Osteoblast (primary cell): Measurements from ENCODE around the gene UBL7. TPM values are rescaled to one million over a fixed set of nuclear protein-coding genes. Genes with fewer than 3 reads are reported as not detected.
A peak's percentile ranks its signal among the peaks of the same experiment; 100 is the strongest.

Experiments
- DNase-seq: peaks from one replicate; pipeline ENCODE4 v3.0.0; 2011; ENCODE audit warnings: low spot score, mixed read lengths; ENCODE audit not compliant: insufficient read length; ENCODE audit errors: missing footprints
- H2AFZ ChIP-seq: 2 replicates; pipeline ENCODE4 v1.6.0; 2011; ENCODE audit warnings: mild to moderate bottlenecking, low read length
- H3K27ac ChIP-seq: 2 replicates; pipeline ENCODE4 v1.5.1; 2011; ENCODE audit warnings: mild to moderate bottlenecking, low read depth, low read length, moderate library complexity
- H3K27me3 ChIP-seq: 2 replicates; pipeline ENCODE4 v1.6.0; 2012; ENCODE audit warnings: mild to moderate bottlenecking, control low read depth, inconsistent platforms, low read length, moderate library complexity; ENCODE audit not compliant: insufficient read depth
- H3K36me3 ChIP-seq: 2 replicates; pipeline ENCODE4 v1.5.1; 2011; ENCODE audit warnings: mild to moderate bottlenecking, low read length, control low read depth, moderate library complexity; ENCODE audit not compliant: insufficient read depth
- H3K4me1 ChIP-seq: 2 replicates; pipeline ENCODE4 v1.5.1; 2011; ENCODE audit warnings: mild to moderate bottlenecking, low read length, control low read depth, moderate library complexity; ENCODE audit not compliant: insufficient read depth
- H3K4me2 ChIP-seq: 2 replicates; pipeline ENCODE4 v1.6.0; 2011; ENCODE audit warnings: mild to moderate bottlenecking, low read length; ENCODE audit not compliant: insufficient read depth
- H3K4me3 ChIP-seq: fragments of 200-600 bp; sonication (generic); 3 replicates; pipeline ENCODE4 v1.5.1; 2012; ENCODE audit warnings: mild to moderate bottlenecking, low read length, inconsistent platforms; ENCODE audit not compliant: insufficient read depth
- H3K79me2 ChIP-seq: 2 replicates; pipeline ENCODE4 v1.6.0; 2012; ENCODE audit warnings: mild to moderate bottlenecking, low read length, control low read depth, inconsistent platforms; ENCODE audit not compliant: insufficient read depth
- H3K9me3 ChIP-seq: 2 replicates; pipeline ENCODE4 v1.5.1; 2011; ENCODE audit warnings: low read depth, low read length, control low read depth
- H4K20me1 ChIP-seq: 2 replicates; pipeline ENCODE4 v1.6.0; 2012; ENCODE audit warnings: mild to moderate bottlenecking, low read length, control low read depth; ENCODE audit not compliant: insufficient read depth
- total RNA-seq: library from RNA; depleted of rRNA; stranded (reverse); fragments of >200 nt; gene quantifications from 2 replicates; pipeline ENCODE4 v1.2.3, GENCODE V29; 2012
- TF ChIP-seq, protein P1 (sequence below): IDR thresholded peaks from 2 replicates; pipeline ENCODE4 v1.5.1; 2011; ENCODE audit warnings: mild to moderate bottlenecking, low read depth, low read length, moderate library complexity; ENCODE audit errors: extremely low read depth

Gene UBL7
- total RNA-seq, 1 donor: 39.8 TPM

DNA sequence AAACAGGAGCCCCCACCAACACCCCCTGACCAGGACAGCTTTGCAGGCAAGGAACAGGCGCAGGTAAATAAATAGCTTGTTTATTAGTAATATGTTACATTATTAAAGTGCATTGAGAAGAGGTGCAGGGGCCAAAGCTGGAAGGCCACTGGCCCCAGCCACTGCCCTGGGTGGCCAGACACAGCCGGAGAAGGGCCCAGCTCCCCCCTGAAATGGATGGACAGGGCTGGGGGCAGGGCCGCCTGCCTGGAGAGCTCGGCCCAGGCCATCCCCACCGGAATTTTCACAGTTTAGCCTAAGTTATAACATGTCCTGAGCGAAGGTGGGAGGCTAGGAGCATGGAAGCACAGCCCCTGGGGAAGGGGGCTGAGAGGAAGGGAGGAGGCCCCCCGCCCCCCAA lies 51.7 kb downstream of the UBL7 start:
- Histone ChIP-seq H3K27me3 (no peaks in the 10 kb centered on the region), H3K4me1 (peaks cover 47% of the 10 kb centered on the region), H3K36me3 (peaks cover 46% of the 10 kb centered on the region), H2AFZ (no peak overlapping the region), H4K20me1 (peaks cover 4% of the 10 kb centered on the region), H3K9me3 (no peaks in the 10 kb centered on the region), H3K79me2 (peaks cover 20% of the 10 kb centered on the region), H3K4me2 (no peak overlapping the region), H3K27ac (peak overlapping the region; percentile 38), H3K4me3 (no peak overlapping the region)
- no peak for DNase-seq
- TF ChIP-seq, protein P1, sequence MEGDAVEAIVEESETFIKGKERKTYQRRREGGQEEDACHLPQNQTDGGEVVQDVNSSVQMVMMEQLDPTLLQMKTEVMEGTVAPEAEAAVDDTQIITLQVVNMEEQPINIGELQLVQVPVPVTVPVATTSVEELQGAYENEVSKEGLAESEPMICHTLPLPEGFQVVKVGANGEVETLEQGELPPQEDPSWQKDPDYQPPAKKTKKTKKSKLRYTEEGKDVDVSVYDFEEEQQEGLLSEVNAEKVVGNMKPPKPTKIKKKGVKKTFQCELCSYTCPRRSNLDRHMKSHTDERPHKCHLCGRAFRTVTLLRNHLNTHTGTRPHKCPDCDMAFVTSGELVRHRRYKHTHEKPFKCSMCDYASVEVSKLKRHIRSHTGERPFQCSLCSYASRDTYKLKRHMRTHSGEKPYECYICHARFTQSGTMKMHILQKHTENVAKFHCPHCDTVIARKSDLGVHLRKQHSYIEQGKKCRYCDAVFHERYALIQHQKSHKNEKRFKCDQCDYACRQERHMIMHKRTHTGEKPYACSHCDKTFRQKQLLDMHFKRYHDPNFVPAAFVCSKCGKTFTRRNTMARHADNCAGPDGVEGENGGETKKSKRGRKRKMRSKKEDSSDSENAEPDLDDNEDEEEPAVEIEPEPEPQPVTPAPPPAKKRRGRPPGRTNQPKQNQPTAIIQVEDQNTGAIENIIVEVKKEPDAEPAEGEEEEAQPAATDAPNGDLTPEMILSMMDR: no peak

DNA sequence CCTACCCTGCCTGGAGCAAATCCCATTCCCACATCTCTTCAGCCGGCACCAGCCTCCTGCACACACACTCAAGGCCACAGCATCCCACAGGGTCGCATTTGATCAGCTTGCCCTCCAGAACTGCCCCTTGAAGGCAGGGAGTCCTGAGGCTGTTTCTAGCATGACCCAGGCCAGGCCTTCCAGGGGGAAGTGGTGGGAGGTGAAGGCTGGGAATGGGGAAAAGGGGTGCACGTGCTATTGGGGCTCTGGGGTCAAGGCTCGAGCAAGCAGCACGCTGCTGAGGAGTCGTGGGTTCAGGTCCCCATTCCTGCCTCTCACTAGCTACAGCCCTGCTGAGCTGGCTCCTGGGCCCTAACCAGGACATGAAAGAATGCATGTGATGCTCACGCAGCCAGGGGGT lies 52.1 kb downstream of the UBL7 start:
- H3K27ac ChIP-seq: peak overlapping the region; percentile 38
- no peaks in the 10 kb centered on the region for H3K9me3 ChIP-seq
- H3K36me3 ChIP-seq: peaks cover 44% of the 10 kb centered on the region
- peaks cover 4% of the 10 kb centered on the region for H4K20me1 ChIP-seq
- no peak overlapping the region for H3K4me2 ChIP-seq
- H3K4me1 ChIP-seq: peaks cover 48% of the 10 kb centered on the region
- no peak overlapping the region for H3K4me3 ChIP-seq
- TF ChIP-seq, protein P1: no peak
- peak; percentile 86 for DNase-seq
- no peak overlapping the region for H2AFZ ChIP-seq
- H3K27me3 ChIP-seq: no peaks in the 10 kb centered on the region
- H3K79me2 ChIP-seq: peaks cover 15% of the 10 kb centered on the region

DNA sequence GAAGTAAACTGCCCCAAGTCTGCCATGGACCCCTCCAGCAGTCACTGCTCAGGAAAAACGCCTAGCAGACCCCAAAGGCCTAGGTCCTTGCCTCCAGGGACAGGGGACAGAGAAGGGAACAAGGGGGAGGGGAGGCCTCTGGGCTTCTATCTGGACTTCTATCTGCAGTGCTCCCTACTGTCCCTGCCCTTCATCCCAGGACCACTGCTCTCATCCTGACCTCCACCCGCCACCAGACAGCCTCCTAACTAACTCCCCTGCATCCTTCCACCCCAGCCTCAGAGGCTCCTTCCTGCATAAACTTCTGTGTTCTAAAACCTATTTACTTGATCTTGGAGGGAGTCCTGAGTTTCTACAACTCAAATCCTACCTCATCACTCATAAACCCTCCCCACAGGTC lies 52.6 kb downstream of the UBL7 start:
- Histone ChIP-seq H3K36me3 (peaks cover 40% of the 10 kb centered on the region), H3K27ac (peak overlapping the region; percentile 88), H3K27me3 (no peaks in the 10 kb centered on the region), H3K9me3 (no peaks in the 10 kb centered on the region), H3K4me1 (peaks cover 51% of the 10 kb centered on the region), H4K20me1 (peaks cover 4% of the 10 kb centered on the region), H2AFZ (no peak overlapping the region), H3K79me2 (peaks cover 12% of the 10 kb centered on the region), H3K4me3 (no peak overlapping the region), H3K4me2 (peak overlapping the region; percentile 61)
- no peak for DNase-seq
- TF ChIP-seq, protein P1: no peak

DNA sequence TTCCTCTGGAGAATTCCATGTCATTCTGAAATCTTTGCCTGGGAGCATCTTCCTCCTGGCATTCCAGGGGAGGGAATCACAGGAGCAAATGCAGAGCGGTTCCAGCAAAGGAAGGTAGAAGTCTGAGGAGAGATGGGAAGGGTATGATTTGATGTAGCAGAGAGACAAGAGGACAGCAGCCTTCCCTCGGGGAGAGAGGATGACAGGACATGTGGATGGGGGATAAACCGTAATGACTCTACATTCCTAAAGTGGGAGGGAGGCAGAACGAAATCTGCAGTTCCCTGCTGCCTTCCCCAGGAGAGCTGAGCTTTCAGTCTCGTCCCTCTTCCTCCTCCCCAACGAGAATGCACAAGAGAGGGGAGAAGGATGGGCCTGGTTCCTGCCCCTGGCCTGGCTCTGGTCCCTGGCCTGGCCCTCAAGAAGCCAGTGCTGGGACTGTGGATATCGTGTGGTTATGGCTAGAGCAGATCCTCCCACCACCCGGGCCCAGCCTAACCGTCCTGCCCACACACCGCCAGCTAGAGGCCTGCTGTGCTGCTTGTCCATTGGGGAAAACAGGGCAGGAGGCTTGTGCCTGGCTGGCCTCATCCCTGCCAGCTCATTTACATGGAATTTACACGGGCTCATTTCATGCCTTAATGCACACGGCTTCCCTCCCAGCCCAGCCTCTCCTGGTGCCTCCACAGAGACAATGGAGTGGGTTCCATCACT lies 53.8 kb downstream of the UBL7 start:
- Histone ChIP-seq H4K20me1 (peaks cover 1% of the 10 kb centered on the region), H3K4me3 (peak overlapping the region; percentile 27), H3K79me2 (peaks cover 5% of the 10 kb centered on the region), H3K36me3 (peaks cover 29% of the 10 kb centered on the region), H2AFZ (peak overlapping the region; percentile 52), H3K9me3 (no peaks in the 10 kb centered on the region), H3K4me1 (peaks cover 51% of the 10 kb centered on the region), H3K27ac (peak overlapping the region; percentile 88), H3K27me3 (no peaks in the 10 kb centered on the region), H3K4me2 (peak overlapping the region; percentile 68)
- peak; percentile 100 for DNase-seq
- TF ChIP-seq, protein P1: no peak
